GM19455 (cell line): ENCODE measurements around the gene MTHFD2.
"Not testable (repeated sequence)": the region's sequence is repeated elsewhere in the genome, so short reads cannot be mapped to it uniquely, and the experiment has no call there.

ENCODE experiments used
- ATAC-seq: cut with Tn5 transposase; IDR thresholded peaks from one replicate; pipeline ENCODE4 v1.9.1; 2021; ENCODE audit not compliant: unreplicated experiment

Gene MTHFD2

GRCh38 chr2:74227646-74228045 lies 29.2 kb downstream of the MTHFD2 start:
- ATAC-seq, result no peak

- ATAC-seq, result no peak
Observed at GRCh38 chr2:74228772-74229171, 30.4 kb downstream of the MTHFD2 start.

- ATAC-seq, result not testable (repeated sequence)
Observed at GRCh38 chr2:74229865-74230264, 31.4 kb downstream of the MTHFD2 start.

GRCh38 chr2:74232426-74232825 lies 34.0 kb downstream of the MTHFD2 start:
- ATAC-seq, result no peak

- ATAC-seq, result no peak
Observed at GRCh38 chr2:74233648-74234047, 35.2 kb downstream of the MTHFD2 start.

GRCh38 chr2:74235041-74235440 lies 36.6 kb downstream of the MTHFD2 start:
- ATAC-seq, result no peak

GRCh38 chr2:74238879-74239278 lies 40.5 kb downstream of the MTHFD2 start:
- no peak for ATAC-seq

- ATAC-seq, result no peak
Observed at GRCh38 chr2:74239346-74239745, 40.9 kb downstream of the MTHFD2 start.

GRCh38 chr2:74242354-74243071 lies 44.1 kb downstream of the MTHFD2 start:
- ATAC-seq, result no peak

- no peak for ATAC-seq
Observed at GRCh38 chr2:74244286-74244685, 45.9 kb downstream of the MTHFD2 start.

GRCh38 chr2:74246496-74247195 lies 48.2 kb downstream of the MTHFD2 start:
- ATAC-seq, result no peak

GRCh38 chr2:74249406-74250122 lies 51.1 kb downstream of the MTHFD2 start:
- no peak for ATAC-seq

- no peak for ATAC-seq
Observed at GRCh38 chr2:74250189-74250631, 51.8 kb downstream of the MTHFD2 start.

- no peak for ATAC-seq
Observed at GRCh38 chr2:74252036-74252435, 53.6 kb downstream of the MTHFD2 start.

- no peak for ATAC-seq
Observed at GRCh38 chr2:74252862-74253261, 54.4 kb downstream of the MTHFD2 start.

- no peak for ATAC-seq
Observed at GRCh38 chr2:74253306-74253970, 55.0 kb downstream of the MTHFD2 start.

GRCh38 chr2:74253971-74254310 lies 55.5 kb downstream of the MTHFD2 start:
- ATAC-seq, result no peak

GRCh38 chr2:74255660-74256213 lies 57.3 kb downstream of the MTHFD2 start:
- no peak for ATAC-seq

- ATAC-seq, result no peak
Observed at GRCh38 chr2:74259191-74259590, 60.8 kb downstream of the MTHFD2 start.

GRCh38 chr2:74259733-74260132 lies 61.3 kb downstream of the MTHFD2 start:
- ATAC-seq, result no peak

- no peak for ATAC-seq
Observed at GRCh38 chr2:74260495-74260894, 62.1 kb downstream of the MTHFD2 start.
